Breast epithelium (tissue), 3 donors: ENCODE data around the gene OTOA.

Experiments used
- POLR2A ChIP-seq: fragments of 450-650 bp; IDR thresholded peaks from one replicate; pipeline ENCODE4 v1.6.1; 2016; ENCODE audit warnings: antibody characterized with exemption, mild to moderate bottlenecking, moderate library complexity
- POLR2AphosphoS5 ChIP-seq, 3 donors: sonication (generic); formaldehyde crosslinking; IDR thresholded peaks; one replicate each; pipeline ENCODE4 v1.6.1; 2017; ENCODE audit warnings: antibody characterized with exemption in 3 of 3
- TF ChIP-seq, protein P1 (sequence below), 3 donors: fragments of 450-650 bp; IDR thresholded peaks; one replicate each; pipeline ENCODE4 v1.5.1; 2016 to 2017; ENCODE audit warnings: antibody characterized with exemption in 3 of 3, mild to moderate bottlenecking in 3 of 3, moderate library complexity in 3 of 3

DNA sequence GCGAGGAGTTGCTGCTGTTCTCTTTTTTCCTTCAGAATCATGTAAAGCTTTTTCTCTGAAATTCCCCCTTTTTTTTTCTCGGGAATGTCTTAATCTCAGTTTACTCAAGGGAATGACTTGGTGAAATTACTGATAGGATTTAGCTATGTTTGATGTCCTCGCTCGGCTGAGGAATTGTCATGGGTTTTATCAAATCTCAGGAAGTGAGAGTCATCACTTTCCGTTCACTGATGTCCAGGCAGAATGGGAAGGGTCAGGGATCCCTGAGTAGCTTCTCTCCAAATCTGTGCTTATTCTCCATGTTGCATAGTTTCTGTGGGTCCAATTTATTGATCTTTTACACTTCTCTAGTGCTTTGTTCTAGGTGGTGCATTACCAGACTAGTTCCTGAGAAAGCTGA lies 17.7 kb upstream of the OTOA start:
- TF ChIP-seq, protein P1, sequence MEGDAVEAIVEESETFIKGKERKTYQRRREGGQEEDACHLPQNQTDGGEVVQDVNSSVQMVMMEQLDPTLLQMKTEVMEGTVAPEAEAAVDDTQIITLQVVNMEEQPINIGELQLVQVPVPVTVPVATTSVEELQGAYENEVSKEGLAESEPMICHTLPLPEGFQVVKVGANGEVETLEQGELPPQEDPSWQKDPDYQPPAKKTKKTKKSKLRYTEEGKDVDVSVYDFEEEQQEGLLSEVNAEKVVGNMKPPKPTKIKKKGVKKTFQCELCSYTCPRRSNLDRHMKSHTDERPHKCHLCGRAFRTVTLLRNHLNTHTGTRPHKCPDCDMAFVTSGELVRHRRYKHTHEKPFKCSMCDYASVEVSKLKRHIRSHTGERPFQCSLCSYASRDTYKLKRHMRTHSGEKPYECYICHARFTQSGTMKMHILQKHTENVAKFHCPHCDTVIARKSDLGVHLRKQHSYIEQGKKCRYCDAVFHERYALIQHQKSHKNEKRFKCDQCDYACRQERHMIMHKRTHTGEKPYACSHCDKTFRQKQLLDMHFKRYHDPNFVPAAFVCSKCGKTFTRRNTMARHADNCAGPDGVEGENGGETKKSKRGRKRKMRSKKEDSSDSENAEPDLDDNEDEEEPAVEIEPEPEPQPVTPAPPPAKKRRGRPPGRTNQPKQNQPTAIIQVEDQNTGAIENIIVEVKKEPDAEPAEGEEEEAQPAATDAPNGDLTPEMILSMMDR (IDR thresholded peaks at IDR 0.05): no peak
- TF ChIP-seq POLR2A (no peak), POLR2AphosphoS5 (IDR thresholded peaks at IDR 0.05) (no peak)
